PC-3 (cell line): ENCODE data around the gene LGI1. TPM values are rescaled to one million over a fixed set of nuclear protein-coding genes. Genes with fewer than 3 reads are reported as not detected.

Source experiments
- ATAC-seq: fragments of 200-7000 bp; cut with Tn5 transposase; 2 replicates; pipeline ENCODE4 v1.9.1; 2020; ENCODE audit warnings: mild to moderate bottlenecking, moderate library complexity
- BruUV-seq: library from RNA; stranded (reverse); fragments of 400-500 nt; replicated peaks from 2 replicates; lab custom pipeline; 2021; lab: Mats Ljungman, UMichigan
- CTCF ChIA-PET: fragments of 300-600 bp; sonication (Branson Sonifier 250); formaldehyde crosslinking; loops from one replicate; lab custom pipeline; 2022; ENCODE audit warnings: antibody characterized with exemption; lab: Charles Lee
- POLR2A ChIA-PET: fragments of 300-600 bp; sonication (Branson Sonifier 250); formaldehyde crosslinking; loops from one replicate; lab custom pipeline; 2022; ENCODE audit warnings: antibody characterized with exemption; ENCODE audit not compliant: unreplicated experiment; lab: Charles Lee
- DNase-seq: peaks from one replicate; pipeline ENCODE4 v3.0.0-alpha.2; 2015
- H2AFZ ChIP-seq: fragments of 300-600 bp; sonication (generic); 2 replicates; pipeline ENCODE4 v1.6.0; 2016; ENCODE audit warnings: antibody characterized with exemption, low read length
- H3F3A ChIP-seq: fragments of 300-600 bp; sonication (generic); one replicate; pipeline ENCODE4 v1.6.0; 2017; ENCODE audit warnings: antibody characterized with exemption, low read length, control low read depth, mild to moderate bottlenecking; ENCODE audit not compliant: unreplicated experiment
- H3K27ac ChIP-seq: fragments of 300-600 bp; sonication (generic); 2 replicates; pipeline ENCODE4 v1.5.1; 2016; ENCODE audit warnings: mild to moderate bottlenecking, low read length
- H3K27me3 ChIP-seq: fragments of 300-600 bp; sonication (generic); 2 replicates; pipeline ENCODE4 v1.6.1; 2016; ENCODE audit warnings: low read length, mixed read lengths
- H3K36me3 ChIP-seq: fragments of 300-600 bp; sonication (generic); 2 replicates; pipeline ENCODE4 v1.6.1; 2016; ENCODE audit warnings: low read depth, mixed run types, low read length, mixed read lengths
- H3K4me1 ChIP-seq: fragments of 300-600 bp; sonication (generic); 2 replicates; pipeline ENCODE4 v1.5.1; 2016; ENCODE audit warnings: low read length; ENCODE audit not compliant: insufficient read depth
- H3K4me2 ChIP-seq: fragments of 300-600 bp; sonication (generic); 2 replicates; pipeline ENCODE4 v1.6.0; 2016; ENCODE audit warnings: low read length
- H3K4me3 ChIP-seq: fragments of 300-600 bp; sonication (generic); 2 replicates; pipeline ENCODE4 v1.5.1; 2016; ENCODE audit warnings: mild to moderate bottlenecking, low read length, mixed read lengths
- H3K79me2 ChIP-seq: fragments of 300-600 bp; sonication (generic); 2 replicates; pipeline ENCODE4 v1.6.1; 2017; ENCODE audit warnings: low read length, mixed read lengths
- H3K9ac ChIP-seq: fragments of 300-600 bp; sonication (generic); 2 replicates; pipeline ENCODE4 v1.6.0; 2016; ENCODE audit warnings: mild to moderate bottlenecking, low read length
- H3K9me2 ChIP-seq: fragments of 300-600 bp; sonication (generic); replicated peaks from 2 replicates; pipeline ENCODE4 v1.6.1; 2016; ENCODE audit warnings: mixed run types, low read length, mixed read lengths
- H3K9me3 ChIP-seq: fragments of 300-600 bp; sonication (generic); 2 replicates; pipeline ENCODE4 v1.6.1; 2016; ENCODE audit warnings: low read length, mixed read lengths
- H4K20me1 ChIP-seq: fragments of 300-600 bp; sonication (generic); 2 replicates; pipeline ENCODE4 v1.6.1; 2016; ENCODE audit warnings: low read length, mixed read lengths
- CTCF ChIP-seq: fragments of 300-600 bp; sonication (generic); conservative IDR thresholded peaks from 2 replicates; pipeline ENCODE4 v1.5.1; 2017; ENCODE audit warnings: antibody characterized with exemption, low read depth, mild to moderate bottlenecking, low read length
- EZH2 ChIP-seq: fragments of 300-600 bp; sonication (generic); IDR thresholded peaks from one replicate; pipeline ENCODE4 v1.6.1; 2017; ENCODE audit warnings: antibody characterized with exemption, mild to moderate bottlenecking, low read length; ENCODE audit not compliant: unreplicated experiment
- EZH2phosphoT487 ChIP-seq: fragments of 300-600 bp; sonication (generic); IDR thresholded peaks from 2 replicates; pipeline ENCODE4 v1.6.1; 2018; ENCODE audit warnings: mild to moderate bottlenecking, antibody characterized with exemption, low read length, borderline replicate concordance
- intact Hi-C: fragments of 100-400 bp; cut with micrococcal nuclease; formaldehyde crosslinking; loops from 2 replicates; pipeline ENCODE4 v1.9.0; 2023
- total RNA-seq: library from RNA; depleted of rRNA; stranded (reverse); fragments of >200 nt; gene quantifications from 2 replicates; pipeline ENCODE4 v1.2.3, GENCODE V29; 2014; rRNA removed

Gene LGI1
- total RNA-seq, 1 experiment from 2014 or later, result not detected

GRCh38 chr10:93844979-93845626 lies 87.4 kb downstream of the LGI1 start:
- no peak for DNase-seq
- Histone ChIP-seq H3K79me2 (no peaks in the 10 kb centered on the region), H3K9me2 (no peaks in the 10 kb centered on the region), H3K27me3 (no peaks in the 10 kb centered on the region), H3K9ac (no peak overlapping the region), H2AFZ (no peak overlapping the region), H3K4me3 (no peak overlapping the region), H4K20me1 (no peaks in the 10 kb centered on the region), H3K36me3 (no peaks in the 10 kb centered on the region), H3K9me3 (no peaks in the 10 kb centered on the region), H3K4me1 (no peaks in the 10 kb centered on the region), H3K4me2 (no peak overlapping the region), H3F3A (no peaks in the 10 kb centered on the region), H3K27ac (no peak overlapping the region)
- ChIA-PET CTCF (interaction anchor here (0.6 kb wide), 1 partner anchor 37 kb away, joined by 3 read pairs; no protein-coding TSS in a partner anchor), POLR2A (no interaction called here)
- no TSS peak for BruUV-seq
- no peak for TF ChIP-seq EZH2phosphoT487
- no peak for TF ChIP-seq CTCF
- no peak for TF ChIP-seq EZH2
- ATAC-seq, result no peak
- intact Hi-C loops, result no loop called here

Other genes with a start within 250 kb of the LGI1 start
- 1.5 TPM in 2 replicates for gene FFAR4, start 191.3 kb upstream of the LGI1 start, total RNA-seq
- 4.4 and 8.5 TPM in 2 replicates for gene RBP4, start 156.7 kb upstream of the LGI1 start, total RNA-seq
- gene PDE6C, start 145.4 kb upstream of the LGI1 start, total RNA-seq, result not detected in 2 replicates
- gene FRA10AC1, start 55.3 kb upstream of the LGI1 start, total RNA-seq, result 3.8 and 5.5 TPM in 2 replicates
- 4.1 and 6.9 TPM in 2 replicates for gene SLC35G1, start 136.0 kb downstream of the LGI1 start, total RNA-seq
- 9.2 and 11.4 TPM in 2 replicates for gene PLCE1, start 236.0 kb downstream of the LGI1 start, total RNA-seq